ENCODE results near the gene ZMIZ1.

ZMIZ1 gene

GRCh38 chr10:79192677-79193003, 123.9 kb downstream of the ZMIZ1 start:
- H3K27ac ChIP-seq = no peak overlapping the region
- TF ChIP-seq CTCF (conservative IDR thresholded peaks at IDR 0.05) (no peak), ZFX (IDR thresholded peaks at IDR 0.05) (no peak)

GRCh38 chr10:79193694-79194382, 125.1 kb downstream of the ZMIZ1 start:
- H3K27ac ChIP-seq = peak overlapping the region; percentile 80
- TF ChIP-seq CTCF (conservative IDR thresholded peaks at IDR 0.05) (no peak), ZFX (IDR thresholded peaks at IDR 0.05) (no peak)

- peak overlapping the region; percentile 80 for H3K27ac ChIP-seq
- no peak for TF ChIP-seq ZFX (IDR thresholded peaks at IDR 0.05)
- TF ChIP-seq CTCF (conservative IDR thresholded peaks at IDR 0.05) = peak; percentile 96
Observed at GRCh38 chr10:79195091-79195923, 126.5 kb downstream of the ZMIZ1 start.

- TF ChIP-seq CTCF (conservative IDR thresholded peaks at IDR 0.05) = peak; percentile 91
- no peak for TF ChIP-seq ZFX (IDR thresholded peaks at IDR 0.05)
- H3K27ac ChIP-seq = peak overlapping the region; percentile 80
Observed at GRCh38 chr10:79196470-79197461, 128.0 kb downstream of the ZMIZ1 start.

GRCh38 chr10:79197558-79197957, 128.8 kb downstream of the ZMIZ1 start:
- H3K27ac ChIP-seq = no peak overlapping the region; the same call in 1 of the 2 replicates
- no peak for TF ChIP-seq ZFX (IDR thresholded peaks at IDR 0.05)
- TF ChIP-seq CTCF (conservative IDR thresholded peaks at IDR 0.05) = no peak

GRCh38 chr10:79200346-79200745, 131.6 kb downstream of the ZMIZ1 start:
- TF ChIP-seq ZFX (IDR thresholded peaks at IDR 0.05) = no peak
- TF ChIP-seq CTCF (conservative IDR thresholded peaks at IDR 0.05) = no peak; the same call in 1 of the 2 replicates
- no peak overlapping the region for H3K27ac ChIP-seq
